ENCODE measurements around the gene ATF3. TPM values are rescaled to one million over a fixed set of nuclear protein-coding genes. Genes with fewer than 3 reads are reported as not detected.

ATF3 gene
- total RNA-seq, 2 donors from 2014 or later, result 25.1 to 48.4 TPM

DNA sequence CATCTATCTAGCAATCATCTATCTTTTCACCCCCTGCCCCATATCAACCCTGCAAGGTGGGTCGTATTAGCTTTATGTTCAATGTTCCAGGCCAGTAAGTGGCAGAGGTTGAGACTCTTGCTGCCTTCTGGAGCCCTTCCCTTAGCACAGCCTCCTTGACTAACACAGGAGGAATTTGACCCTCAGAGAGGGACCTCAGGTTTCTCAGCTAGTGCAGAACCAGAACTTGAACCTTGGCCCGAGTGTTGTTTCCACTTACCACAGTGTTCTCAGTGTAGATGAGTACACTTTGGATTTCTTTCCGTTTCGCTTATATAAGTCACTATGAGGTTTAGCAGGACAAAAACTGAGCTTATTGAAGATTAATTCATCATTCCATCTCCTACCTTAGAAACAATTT is 11.1 kb upstream of the ATF3 start:
- ATAC-seq, result no peak
- H3K36me3 Mint-ChIP-seq, result peaks cover 5 to 11% of the 10 kb centered on the region in 2 donors
- no peak for DNase-seq (ENCODE audit: low spot score in 2 of 2)
- peak overlapping the region in 1 of 2 donors; percentile 100 for H3K27ac Mint-ChIP-seq
- peaks cover 9 to 20% of the 10 kb centered on the region in 2 donors for H3K9me3 Mint-ChIP-seq

DNA sequence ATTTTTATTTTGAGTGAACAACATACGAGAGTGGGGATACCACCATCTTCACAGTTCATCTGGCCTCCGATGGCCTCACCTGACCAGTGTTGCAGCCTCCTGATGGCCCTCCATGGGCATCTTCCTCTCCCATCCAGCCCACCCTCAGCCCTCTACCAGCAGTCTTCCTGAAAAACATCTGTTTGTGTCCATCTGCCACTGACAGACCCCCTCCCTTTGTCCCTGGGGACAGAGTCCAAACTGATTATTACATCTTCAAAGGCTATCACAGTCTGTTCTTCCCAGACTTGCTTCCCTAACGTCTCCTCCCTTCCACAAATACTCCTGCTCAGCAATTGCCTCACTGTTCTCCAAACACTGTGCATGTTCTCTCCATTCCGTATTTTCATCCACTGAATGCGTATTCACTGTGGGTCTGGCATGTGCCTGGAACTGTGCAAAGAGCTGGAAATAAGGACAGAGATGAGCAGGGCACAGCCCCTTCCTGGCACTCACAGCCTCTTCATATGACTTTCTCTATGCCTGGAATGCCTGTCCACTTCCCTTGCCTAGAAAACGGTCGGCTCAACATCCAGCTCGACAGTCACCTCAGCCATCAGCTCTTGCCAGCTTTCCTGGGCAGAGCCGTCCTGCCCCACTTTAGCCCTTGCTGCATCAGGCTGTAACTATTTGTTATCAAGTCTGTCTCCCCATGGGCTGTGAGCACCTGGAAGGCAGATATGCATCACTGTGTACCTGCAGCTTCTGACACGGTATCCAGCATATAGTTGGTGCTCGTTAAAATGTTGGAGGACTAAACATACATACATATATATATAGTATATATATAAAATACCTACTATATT is 8.3 kb upstream of the ATF3 start:
- Mint-ChIP-seq H3K9me3 (peaks cover 9 to 20% of the 10 kb centered on the region in 2 donors), H3K36me3 (peaks cover 5 to 11% of the 10 kb centered on the region in 2 donors), H3K27ac (peak overlapping the region in 1 of 2 donors; percentile 63)
- ATAC-seq, result no peak
- DNase-seq (ENCODE audit: low spot score in 2 of 2), result no peak

DNA sequence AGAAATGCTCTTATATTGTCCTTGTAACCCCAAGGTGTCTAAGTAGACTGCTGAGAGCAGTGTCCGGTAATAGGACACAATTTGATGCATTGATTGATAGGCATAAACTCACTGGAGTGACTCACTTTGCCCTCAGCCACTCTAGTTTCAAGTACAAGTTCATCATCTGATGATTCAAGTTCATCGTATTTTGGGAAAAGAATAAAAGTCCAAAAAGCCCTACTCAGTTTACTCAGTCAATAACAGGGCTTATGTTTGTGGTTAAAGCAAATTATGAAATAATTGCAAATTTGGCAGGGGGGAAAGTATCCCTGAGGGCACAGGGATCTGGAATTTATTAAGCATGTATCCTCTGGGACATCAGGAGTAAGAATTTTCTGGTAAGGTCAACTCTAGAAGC is 7.6 kb upstream of the ATF3 start:
- DNase-seq (ENCODE audit: low spot score in 2 of 2) (no peak), ATAC-seq (peak; percentile 39 to 58)
- H3K9me3 Mint-ChIP-seq, result peaks cover 9 to 20% of the 10 kb centered on the region in 2 donors
- peak overlapping the region; percentile 56 to 63 for H3K27ac Mint-ChIP-seq
- H3K36me3 Mint-ChIP-seq, result peaks cover 5 to 11% of the 10 kb centered on the region in 2 donors

DNA sequence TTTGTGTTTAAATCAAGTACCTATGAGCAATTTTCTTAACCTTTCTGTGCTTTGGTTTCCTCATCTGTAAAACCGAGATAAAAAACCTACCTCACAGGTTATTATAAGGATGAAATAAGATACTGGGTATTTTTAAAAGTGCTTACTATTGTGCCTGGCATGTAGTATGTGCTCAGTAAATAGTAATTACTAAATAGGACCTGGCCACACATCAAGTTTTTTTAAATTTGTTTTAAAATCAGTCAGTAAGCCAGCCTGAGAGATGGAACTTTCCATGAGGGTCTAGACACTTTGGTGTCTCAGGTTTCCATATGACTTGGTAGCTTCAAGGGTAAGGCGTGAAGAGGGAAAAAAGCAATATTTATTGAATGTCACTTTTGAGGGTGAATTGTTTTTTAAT is 7.0 kb upstream of the ATF3 start:
- ATAC-seq (peak; percentile 44 to 68), DNase-seq (ENCODE audit: low spot score in 2 of 2) (no peak)
- Mint-ChIP-seq H3K9me3 (peaks cover 9 to 16% of the 10 kb centered on the region in 2 donors), H3K36me3 (peaks cover 5 to 11% of the 10 kb centered on the region in 2 donors), H3K27ac (peak overlapping the region; percentile 48 to 63)

DNA sequence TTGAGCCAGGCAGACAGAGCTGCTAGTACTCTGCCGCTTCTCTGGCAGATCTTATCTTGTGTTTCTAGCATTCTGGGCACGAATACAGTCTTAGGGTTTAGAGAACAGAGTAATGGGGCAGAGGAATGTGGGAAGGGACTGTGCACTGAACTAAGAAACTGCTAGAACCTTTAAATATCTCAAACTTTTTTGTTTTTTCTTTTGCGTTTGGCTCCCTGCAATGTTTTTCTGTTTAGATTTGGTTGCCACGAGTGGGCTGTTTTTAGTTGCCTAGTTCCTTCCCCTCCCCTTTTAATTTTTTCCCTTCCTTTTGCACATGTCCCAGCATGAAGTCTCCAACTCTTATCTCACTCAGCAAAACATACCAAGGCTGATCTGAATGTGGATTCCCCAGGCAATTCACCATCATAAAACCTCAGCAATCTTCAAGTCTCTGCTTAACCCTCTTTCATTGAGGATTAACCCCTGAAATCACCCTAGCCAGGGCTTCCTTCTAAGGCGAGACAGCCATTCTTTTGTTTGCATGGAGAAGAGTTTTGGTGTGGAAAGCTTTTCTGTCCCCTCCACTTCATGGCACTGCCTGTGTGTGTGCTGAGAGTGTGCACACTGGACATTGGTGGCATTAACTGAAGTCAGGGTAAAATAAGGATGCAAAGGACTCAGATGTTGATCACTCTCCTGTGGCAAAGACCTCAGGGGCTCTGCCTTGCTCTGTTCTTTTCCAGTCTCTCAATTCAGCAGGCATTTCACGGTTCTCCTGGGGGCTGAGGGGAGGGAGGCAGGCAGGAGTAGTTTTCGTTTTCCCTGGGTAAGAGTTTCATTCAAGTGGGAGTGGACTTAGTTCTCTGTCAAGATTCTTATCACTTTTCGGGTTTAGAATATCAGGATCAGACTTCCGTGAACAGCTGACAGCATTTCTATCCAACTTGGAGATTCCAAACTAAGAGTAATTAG is 2.8 kb upstream of the ATF3 start:
- ATAC-seq, result no peak
- no peak for DNase-seq (ENCODE audit: low spot score in 2 of 2)
- Mint-ChIP-seq H3K36me3 (peaks cover 13 to 25% of the 10 kb centered on the region in 2 donors), H3K27ac (no peak overlapping the region), H3K9me3 (no peaks in the 10 kb centered on the region)

DNA sequence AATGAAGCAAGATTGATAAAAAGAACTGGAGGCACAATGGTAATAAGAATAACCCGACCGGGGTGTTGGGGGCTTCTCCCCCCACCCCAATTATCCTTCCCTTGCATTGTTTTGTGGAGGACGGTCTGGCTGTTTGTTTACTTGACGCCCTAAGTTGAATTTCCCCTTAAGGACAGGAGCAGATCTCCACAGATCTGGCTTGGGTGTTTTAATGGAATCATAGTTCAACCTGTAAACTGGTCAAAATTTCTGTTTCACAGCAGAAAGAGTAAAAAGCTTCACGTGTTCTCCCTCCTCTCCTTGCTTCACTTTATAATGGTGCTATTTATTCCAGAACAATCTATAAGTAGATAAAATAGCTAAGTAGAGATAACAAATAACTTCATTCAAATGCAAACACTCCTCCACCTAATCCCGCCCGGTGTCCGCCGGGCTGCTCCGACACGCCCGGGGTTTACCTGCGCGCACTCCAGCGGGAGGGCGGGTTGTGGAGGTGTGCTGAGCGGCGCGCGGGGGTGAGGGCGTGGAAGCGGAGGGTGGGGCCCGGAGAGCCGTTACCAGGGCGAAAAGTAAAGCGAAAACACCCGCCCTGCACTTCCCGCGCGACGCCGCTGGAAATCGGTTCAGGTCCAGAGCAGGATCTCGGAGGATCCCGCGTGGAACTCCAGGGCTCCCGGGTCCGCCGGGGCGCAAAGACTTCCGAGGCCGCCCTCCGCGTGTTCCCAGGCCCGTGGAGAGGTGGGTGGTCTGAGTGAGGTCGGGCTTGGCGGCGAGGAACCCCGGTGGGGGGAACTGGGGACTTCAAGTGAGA is 2.0 kb upstream of the ATF3 start:
- H3K27ac Mint-ChIP-seq, result peak overlapping the region in 1 of 2 donors; percentile 91
- peaks cover 22 to 33% of the 10 kb centered on the region in 2 donors for H3K36me3 Mint-ChIP-seq
- no peaks in the 10 kb centered on the region for H3K9me3 Mint-ChIP-seq
- ATAC-seq (no peak), DNase-seq (ENCODE audit: low spot score in 2 of 2) (peak in 1 of 2 donors; percentile 48)

DNA sequence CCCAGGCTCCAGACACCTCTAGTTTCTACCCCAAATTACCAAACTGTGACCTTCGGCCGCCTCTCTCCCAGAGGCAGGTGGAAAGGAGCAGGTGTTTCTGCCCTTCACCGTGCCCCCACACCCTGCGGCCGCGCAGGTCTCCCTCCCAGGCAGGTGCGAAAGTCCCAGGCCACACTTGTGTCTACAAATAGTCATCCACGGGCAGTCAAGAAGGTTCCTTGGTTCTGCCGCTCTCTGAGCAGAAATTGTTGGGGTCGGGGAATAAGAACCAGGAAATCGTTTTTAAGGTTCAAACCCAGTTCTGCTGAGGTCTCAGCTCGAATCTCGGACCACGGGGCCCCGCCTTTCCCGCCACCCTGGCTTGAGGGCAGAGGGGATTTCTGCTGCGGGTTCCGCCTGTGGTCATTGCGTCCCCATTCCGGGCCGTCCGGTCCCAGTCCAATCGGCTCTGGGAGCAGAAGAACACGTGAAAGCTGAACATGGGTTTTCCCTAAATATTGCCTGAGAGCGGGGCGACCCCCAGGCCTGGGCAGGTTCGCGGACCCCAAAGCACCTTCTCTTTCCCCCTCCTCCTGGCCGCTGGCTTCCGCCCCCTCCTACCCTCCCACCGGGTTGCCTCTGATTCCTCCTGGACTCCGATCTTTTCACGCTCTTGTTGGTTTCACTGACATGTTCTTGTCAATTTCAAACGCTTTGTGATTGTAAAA is 1.2 kb upstream of the ATF3 start:
- no peaks in the 10 kb centered on the region for H3K9me3 Mint-ChIP-seq
- DNase-seq (ENCODE audit: low spot score in 2 of 2) (peak; percentile 21 to 76), ATAC-seq (no peak)
- peaks cover 22 to 33% of the 10 kb centered on the region in 2 donors for H3K36me3 Mint-ChIP-seq
- H3K27ac Mint-ChIP-seq, result peak overlapping the region; percentile 46 to 91

DNA sequence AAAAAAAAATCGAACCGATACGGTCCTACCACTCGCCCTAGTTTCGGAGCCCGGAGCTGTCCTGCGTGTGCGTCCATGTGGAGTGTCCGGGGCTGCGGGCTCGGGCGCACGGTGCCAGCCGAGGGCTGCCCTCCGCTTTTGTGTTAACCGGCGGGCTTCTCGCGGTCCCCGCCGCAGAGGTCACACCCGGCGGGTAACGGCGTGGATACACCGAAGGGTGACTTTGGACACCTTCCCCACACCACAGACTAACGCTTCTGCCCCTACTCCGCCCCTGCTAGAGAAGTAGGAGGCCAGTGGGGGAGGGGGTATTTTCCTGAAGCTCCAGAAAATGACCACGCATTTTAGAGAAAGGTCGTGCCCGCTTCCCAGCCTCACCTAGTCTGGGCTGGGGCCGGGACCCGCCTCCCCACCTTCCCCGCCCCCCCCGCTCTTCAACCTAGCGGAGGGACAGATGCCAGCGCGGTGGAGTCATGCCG is 609 bp upstream of the ATF3 start:
- H3K36me3 Mint-ChIP-seq, result peaks cover 22 to 33% of the 10 kb centered on the region in 2 donors
- H3K9me3 Mint-ChIP-seq, result no peaks in the 10 kb centered on the region
- peak overlapping the region; percentile 91 to 98 for H3K27ac Mint-ChIP-seq
- peak; percentile 0 to 12 for ATAC-seq
- DNase-seq (ENCODE audit: low spot score in 2 of 2), result no peak

DNA sequence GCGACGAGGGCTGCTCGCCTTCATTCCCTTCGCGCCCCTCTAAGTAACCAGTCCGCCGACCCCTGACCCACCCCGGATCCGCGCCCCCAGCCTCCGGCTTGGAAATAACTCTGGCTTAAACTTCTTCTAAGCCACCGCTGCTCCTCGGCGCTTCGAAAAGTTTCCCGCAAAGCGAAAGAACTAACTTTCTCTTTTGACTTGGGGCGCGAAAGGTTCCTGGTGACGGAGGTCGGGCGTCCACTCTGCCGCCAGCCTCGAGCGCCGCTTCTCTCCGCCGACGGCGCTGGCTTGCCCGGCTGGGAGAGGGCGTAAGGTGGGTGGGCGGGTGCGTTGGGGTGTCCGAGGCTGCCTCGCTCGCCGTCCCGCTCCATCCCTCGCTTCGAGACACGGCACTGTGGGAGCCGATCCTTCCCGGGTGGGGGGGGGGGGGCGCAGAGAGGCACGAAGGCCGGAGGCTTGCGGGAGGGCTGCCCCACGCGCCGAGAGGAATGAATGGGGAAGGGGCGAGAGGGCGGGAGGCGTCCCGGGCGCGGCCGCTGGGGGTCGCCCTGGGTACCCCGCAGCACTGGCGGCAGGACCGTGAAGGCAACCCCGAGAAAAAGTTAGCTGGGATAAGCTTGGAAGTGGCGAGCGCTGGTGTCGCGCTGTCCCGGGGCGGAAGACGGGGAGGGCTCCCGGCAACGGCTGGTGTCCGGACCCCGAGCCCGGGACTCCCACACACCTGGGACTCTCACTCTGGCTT is 569 bp downstream of the ATF3 start:
- Mint-ChIP-seq H3K36me3 (peaks cover 26 to 33% of the 10 kb centered on the region in 2 donors), H3K27ac (peak overlapping the region; percentile 91 to 98), H3K9me3 (no peaks in the 10 kb centered on the region)
- DNase-seq (ENCODE audit: low spot score in 2 of 2), result peak; percentile 56 to 72
- peak; percentile 14 to 15 for ATAC-seq

DNA sequence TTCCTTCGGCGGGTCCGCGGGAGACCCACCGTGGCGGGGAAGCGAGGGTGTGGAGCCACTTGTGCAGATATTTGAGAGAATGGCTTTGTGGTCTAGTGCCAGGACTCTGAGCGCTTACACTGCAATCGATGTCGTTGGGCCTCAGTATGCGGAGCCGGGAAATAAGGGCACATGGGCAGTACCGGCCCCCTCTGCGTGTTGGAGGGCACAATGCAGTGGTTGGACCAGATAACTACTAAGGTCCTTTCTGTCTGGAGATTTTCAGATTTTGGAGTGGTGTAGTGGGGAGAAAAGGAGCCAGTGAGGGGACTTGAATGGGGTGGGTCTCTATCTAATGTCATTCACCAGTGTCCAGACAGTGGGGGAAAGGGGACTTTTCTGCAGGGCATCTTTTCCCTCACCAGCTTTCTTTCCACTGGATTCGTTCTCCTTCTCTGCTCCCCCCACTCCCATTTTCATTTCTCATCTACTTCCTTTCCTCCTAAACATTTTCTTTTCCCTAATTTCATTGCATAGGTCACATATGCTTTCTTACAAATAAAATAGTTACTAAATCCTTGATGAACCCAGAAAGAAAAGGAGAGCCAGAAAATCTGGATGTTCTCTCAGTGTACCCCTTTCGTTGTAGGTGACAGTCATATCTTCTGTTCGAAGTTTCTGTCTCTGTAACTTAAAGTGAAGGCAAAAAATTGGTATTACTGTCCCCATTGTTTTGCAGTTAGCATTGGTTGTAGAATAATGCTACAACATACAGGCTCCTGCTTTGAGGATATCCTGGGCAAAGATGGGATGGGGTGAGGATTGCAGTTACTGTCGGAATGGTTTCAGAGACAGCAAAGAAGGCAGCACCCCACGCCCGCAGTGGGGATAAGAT is 1.4 kb downstream of the ATF3 start:
- no peak for ATAC-seq
- Mint-ChIP-seq H3K27ac (peak overlapping the region; percentile 91 to 94), H3K9me3 (no peaks in the 10 kb centered on the region), H3K36me3 (peaks cover 32 to 36% of the 10 kb centered on the region in 2 donors)
- DNase-seq (ENCODE audit: low spot score in 2 of 2), result no peak

DNA sequence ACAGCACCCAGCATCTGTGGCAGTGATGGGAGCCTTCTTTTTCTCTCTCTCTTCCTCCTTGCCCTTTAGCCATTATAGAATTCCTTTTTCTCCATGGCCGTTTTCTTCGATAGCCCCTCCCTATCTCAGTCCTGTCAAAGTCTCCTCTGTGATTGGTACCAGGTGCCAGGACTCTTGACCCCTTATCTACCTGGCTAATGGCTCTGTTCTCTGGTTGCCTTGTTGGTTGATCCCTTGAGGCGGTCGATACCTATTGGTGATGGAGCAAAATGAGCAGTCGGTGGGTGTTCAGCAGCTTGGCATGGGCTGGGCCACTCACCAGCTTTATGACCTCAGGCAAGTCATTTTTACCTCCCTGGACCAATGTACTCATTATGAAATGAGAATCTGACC is 2.0 kb downstream of the ATF3 start:
- ATAC-seq, result no peak
- Mint-ChIP-seq H3K27ac (peak overlapping the region; percentile 91 to 92), H3K9me3 (no peaks in the 10 kb centered on the region), H3K36me3 (peaks cover 38 to 42% of the 10 kb centered on the region in 2 donors)
- no peak for DNase-seq (ENCODE audit: low spot score in 2 of 2)

DNA sequence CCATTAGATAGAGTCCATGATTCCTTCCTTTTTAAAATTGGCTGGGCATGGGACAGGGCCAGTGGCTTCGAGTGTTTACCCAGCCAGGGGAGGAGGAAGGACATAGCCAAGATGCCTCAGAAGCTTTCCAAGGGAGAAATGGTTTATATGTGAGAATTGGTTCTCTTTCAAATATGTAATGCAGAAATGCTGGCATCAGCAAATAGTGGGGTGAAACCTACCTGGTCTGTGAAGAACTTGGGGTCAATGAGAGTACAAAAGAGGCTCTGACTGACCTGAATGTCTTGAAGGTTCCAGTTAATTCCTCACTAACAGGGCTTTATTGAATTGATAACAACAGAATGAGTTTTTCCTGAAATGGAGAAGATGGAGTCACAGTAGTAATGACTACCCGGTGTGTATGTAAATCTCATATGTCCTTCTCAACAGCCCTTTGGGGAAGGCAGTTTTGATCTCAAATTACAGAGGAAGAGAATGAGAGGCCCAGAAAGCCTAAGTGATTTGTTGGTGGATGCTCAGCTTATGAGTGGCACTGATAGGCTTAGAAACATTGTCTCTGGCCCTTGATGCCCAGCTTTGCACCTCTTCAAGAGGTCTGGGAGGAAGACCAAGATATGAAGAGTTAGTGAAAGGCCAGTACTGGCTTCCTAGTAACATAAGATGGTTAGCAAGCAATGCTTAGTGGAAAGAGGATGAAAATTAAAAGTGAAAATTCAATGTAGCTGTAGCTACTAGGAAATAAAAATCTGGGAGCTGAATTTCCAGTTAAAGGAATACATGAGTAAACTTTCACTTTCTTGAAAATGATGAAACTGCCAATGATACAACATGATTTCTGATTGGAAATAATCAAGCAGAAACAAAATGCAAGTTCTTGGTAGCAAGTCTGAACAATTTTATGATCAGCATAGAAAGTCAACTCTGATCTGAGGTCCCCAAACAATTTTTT is 2.7 kb downstream of the ATF3 start:
- ATAC-seq, result no peak
- no peak for DNase-seq (ENCODE audit: low spot score in 2 of 2)
- H3K27ac Mint-ChIP-seq, result peak overlapping the region; percentile 91 to 92
- H3K36me3 Mint-ChIP-seq, result peaks cover 46 to 49% of the 10 kb centered on the region in 2 donors
- H3K9me3 Mint-ChIP-seq, result no peaks in the 10 kb centered on the region

Measured in activated naive CD4-positive, alpha-beta T cell treated with anti-CD3 and anti-CD28 coated beads, Interleukin-2, amount 50 U/mL, for 72 hours (primary cell).